Measurements from ENCODE around the gene TMEM59.

Gene TMEM59

GRCh38 chr1:53992085-53992874 is 60.7 kb downstream of the TMEM59 start:
- no peak overlapping the region for H3K4me3 ChIP-seq (ENCODE audit: low read length)
- TF ChIP-seq CTCF (IDR thresholded peaks at IDR 0.05; ENCODE audit: insufficient read depth, low read depth, low read length, missing control alignments) = peak; percentile 12
- DNase-seq (ENCODE audit: low read depth) = no peak

GRCh38 chr1:53987880-53988279 is 65.1 kb downstream of the TMEM59 start:
- no peak for TF ChIP-seq CTCF (IDR thresholded peaks at IDR 0.05; ENCODE audit: insufficient read depth, low read depth, low read length, missing control alignments)
- peak; percentile 40 for DNase-seq (ENCODE audit: low read depth)
- no peak overlapping the region for H3K4me3 ChIP-seq (ENCODE audit: low read length)

- no peak for TF ChIP-seq CTCF (IDR thresholded peaks at IDR 0.05; ENCODE audit: insufficient read depth, low read depth, low read length, missing control alignments)
- no peak for DNase-seq (ENCODE audit: low read depth)
- H3K4me3 ChIP-seq (ENCODE audit: low read length) = no peak overlapping the region
Measured at GRCh38 chr1:53986458-53986857, 66.5 kb downstream of the TMEM59 start.

GRCh38 chr1:53984726-53985125 is 68.3 kb downstream of the TMEM59 start:
- no peak for TF ChIP-seq CTCF (IDR thresholded peaks at IDR 0.05; ENCODE audit: insufficient read depth, low read depth, low read length, missing control alignments)
- H3K4me3 ChIP-seq (ENCODE audit: low read length) = no peak overlapping the region
- no peak for DNase-seq (ENCODE audit: low read depth)

GRCh38 chr1:53982763-53983104 is 70.3 kb downstream of the TMEM59 start:
- peak overlapping the region; percentile 2 for H3K4me3 ChIP-seq (ENCODE audit: low read length)
- DNase-seq (ENCODE audit: low read depth) = no peak
- TF ChIP-seq CTCF (IDR thresholded peaks at IDR 0.05; ENCODE audit: insufficient read depth, low read depth, low read length, missing control alignments) = no peak

GRCh38 chr1:53982034-53982762 is 70.8 kb downstream of the TMEM59 start:
- DNase-seq (ENCODE audit: low read depth) = peak; percentile 41
- TF ChIP-seq CTCF (IDR thresholded peaks at IDR 0.05; ENCODE audit: insufficient read depth, low read depth, low read length, missing control alignments) = no peak
- H3K4me3 ChIP-seq (ENCODE audit: low read length) = peak overlapping the region; percentile 2
